Measurements from ENCODE around the gene WNT7B.

WNT7B gene

DNA sequence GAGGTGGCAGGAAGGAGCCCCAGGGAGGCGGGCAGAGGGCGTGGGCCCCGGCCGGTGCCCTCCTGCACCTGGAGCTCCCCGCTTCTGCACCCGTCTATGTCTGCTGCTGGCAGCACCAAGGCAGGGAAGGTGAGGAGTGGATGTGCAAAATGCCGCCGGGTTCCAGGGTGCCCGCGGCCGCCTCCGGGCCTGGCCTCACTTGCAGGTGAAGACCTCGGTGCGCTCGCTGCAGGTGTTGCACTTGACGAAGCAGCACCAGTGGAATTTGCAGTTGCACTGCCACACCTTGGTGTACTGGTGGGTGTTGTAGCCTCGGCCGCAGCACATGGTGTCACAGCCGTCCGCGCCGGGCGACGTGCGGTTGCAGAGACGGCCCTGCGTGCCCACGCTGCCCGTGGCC lies 54.3 kb downstream of the WNT7B start:
- DNase-seq = no peak

GRCh38 chr22:45922256-45922655 lies 54.7 kb downstream of the WNT7B start:
- no peak for DNase-seq

DNA sequence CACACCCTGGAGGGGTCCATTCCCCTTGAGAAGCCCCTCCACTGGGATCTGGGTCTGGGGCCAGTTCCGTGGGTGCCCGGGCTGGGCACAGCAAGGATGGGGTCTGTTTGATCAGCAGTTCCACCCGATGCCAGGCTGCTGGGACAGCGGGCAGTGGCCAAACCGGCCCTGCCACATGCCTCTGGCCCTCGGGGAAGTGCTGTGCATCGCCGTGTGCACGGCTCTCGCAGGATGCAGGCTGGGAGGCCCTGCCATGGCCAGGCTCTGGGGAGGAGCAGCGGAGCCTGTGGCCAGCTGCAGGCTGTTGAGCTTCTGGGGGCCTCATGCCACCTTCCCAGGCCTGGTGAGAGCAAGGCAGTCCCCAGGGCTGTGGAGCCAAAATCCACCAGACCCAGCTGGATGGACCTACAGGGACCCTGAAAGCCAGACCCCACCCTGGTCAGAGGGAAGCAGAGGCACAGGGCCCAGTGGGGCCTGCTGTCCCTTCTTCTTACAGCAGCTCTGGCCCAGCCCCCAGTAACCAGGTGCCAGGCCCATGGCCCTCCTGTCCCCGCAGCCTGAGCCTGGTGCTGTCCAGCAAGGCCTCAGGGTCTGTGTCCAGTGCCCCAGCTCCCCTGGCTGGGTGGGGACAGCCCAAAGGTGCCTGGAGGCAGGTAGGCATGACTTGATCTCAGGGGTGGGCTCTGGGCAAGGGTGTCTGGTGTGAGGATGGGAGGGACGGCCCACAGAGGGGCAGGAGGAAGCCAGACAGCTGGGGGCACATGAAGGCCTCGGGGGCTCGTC lies 57.3 kb downstream of the WNT7B start:
- no peak for DNase-seq

DNA sequence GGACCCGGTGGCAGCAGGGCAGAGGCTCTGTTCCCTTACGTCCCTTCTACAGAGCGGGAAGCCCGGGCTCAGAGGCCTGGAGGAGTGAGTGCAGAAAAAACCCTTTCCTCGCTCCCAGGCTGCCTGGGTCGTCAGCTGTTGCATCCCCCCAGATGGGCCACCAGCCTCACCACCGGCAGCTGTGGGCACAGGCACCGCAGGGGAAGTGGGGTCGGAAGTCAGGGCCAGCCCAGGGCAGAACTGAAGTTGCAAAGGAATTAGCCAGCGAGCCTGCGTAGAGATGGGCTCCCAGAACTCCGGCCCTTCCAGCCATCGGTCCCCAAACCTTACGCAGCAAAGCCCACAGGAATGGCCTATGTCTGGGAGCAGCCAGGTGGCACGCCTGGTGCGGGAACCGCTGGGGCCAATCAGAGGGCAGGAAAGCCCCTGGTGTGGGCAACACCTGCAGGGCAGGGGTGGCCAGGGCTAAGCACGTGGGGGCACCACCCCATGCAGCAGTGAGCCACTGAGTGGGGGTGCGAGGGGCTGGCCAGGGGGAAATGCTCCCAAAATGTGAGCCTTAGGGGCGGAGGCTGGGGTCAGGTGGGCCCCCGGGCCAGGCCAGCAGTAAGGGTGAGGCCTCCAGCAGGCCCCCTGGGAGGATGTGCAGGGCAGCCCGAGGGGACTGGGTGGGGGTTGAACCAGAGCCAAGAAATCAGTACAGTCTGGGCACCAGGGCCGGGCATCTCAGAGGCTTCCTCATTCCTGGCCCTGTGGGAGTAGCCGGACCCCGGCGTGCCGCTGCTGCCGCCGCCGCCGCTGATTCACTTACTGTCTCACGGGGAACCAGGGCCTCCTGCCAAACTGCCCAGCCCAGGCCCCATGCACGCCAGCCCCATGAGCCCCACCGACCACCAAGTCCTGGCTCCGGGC lies 58.2 kb downstream of the WNT7B start:
- DNase-seq = no peak

DNA sequence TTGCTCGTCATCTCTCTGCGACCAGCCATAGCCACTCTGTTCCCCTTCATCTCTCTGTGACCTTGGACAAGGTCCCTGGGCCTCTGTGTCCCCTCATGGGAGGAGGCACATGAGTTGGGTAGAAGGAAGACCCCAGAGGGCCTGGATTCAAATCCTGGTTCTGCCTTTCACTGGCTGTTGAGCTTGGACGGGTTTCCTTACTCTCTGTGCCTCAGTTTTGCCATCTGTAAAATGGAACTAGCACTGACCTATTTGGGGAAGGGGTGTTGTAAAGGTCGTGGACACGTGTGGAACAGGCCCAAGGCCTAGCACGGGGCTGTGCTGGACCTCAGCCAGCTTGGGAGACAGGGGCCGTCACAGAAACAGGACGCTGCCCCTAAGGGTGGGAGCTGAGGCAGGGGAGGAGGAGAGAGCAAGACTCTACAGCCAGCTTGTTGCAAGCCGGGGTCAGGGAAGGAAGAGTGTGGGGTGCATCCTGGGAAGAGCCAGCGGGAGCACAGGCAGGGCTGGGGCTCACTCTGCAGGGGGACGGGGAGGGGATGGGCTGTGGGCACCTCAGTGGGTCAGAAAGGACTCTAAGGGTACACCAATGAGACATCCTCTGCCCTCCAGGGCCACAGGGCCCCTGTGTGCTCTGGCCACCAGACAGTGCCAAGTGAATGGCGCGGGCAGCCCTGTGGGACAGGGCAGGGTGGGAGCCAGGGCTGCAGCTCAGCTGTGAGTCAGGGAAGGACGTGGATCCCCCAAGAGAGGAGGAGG lies 59.1 kb downstream of the WNT7B start:
- no peak for DNase-seq

DNA sequence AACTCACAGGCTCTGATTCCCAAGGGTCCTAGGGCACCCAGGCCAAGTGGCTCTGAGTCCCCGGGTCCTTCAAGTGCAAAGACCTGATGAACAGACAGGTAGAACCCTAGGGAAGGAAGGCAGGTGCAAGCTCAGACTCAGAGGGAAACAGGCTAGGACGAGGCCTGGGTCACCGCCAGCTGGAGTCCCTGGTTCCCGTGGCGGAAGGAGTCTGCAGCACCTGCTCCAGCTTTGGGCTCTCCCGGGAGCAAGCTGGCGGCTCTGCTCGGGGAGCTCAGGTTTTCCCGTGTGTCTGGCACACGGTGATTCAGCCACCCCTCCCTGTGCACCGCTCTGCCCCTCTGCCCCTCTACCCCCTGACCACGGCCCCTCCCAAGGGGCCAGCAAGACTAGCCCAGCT lies 59.8 kb downstream of the WNT7B start:
- DNase-seq = no peak

- no peak for DNase-seq
Observed at GRCh38 chr22:45916515-45916914, 60.4 kb downstream of the WNT7B start.

- DNase-seq = no peak
Observed at GRCh38 chr22:45915841-45916240, 61.1 kb downstream of the WNT7B start.

DNA sequence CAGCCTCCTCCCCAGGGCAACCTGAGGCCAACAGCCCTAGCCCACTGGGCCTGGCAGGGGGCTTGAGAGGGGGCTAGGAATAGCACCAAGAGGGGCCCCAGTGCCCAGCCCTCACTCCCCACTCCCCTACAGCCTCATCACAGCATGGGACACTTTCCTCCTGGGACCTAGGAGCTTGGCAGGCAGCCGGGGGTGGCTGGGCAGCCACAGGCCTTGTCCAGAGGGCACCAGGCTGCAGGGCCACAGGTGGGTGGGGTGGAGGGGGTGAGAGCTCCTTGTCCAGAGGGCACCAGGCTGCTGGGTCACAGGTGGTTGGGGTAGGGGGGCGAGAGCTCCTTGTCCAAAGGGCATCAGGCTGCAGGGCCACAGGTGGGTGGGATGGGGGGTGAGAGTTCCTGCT lies 61.8 kb downstream of the WNT7B start:
- DNase-seq = no peak

- DNase-seq = no peak
Observed at GRCh38 chr22:45914309-45914708, 62.7 kb downstream of the WNT7B start.

GRCh38 chr22:45912910-45913309 lies 64.1 kb downstream of the WNT7B start:
- no peak for DNase-seq

GRCh38 chr22:45911601-45912271 lies 65.2 kb downstream of the WNT7B start:
- DNase-seq = no peak

DNA sequence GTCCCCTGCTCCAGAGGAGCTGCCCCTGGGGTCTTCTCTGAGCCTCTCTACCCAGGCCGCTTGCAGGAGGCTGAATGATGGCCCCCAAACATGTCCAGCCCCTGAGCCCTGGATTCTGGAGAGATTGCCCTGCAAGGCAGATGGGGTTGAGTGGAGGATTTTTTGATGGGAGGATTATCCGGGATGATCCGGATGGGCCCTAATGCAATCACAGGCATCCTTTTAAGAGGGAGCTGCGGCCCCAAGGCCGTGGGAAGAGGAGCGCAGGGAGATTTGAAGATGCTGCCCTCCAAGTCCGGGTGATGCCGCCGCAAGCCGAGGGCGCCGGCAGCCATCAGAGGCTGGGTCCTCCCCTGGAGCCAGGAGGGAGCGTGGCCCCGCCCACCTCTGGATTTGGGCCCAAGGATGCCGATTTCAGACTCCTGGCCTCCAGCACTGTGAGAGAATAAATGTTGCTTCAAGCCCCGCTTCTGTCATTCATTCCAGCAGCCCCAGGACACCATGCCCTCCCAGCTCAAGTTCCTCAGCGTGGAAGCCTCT lies 66.0 kb downstream of the WNT7B start:
- no peak for DNase-seq

DNA sequence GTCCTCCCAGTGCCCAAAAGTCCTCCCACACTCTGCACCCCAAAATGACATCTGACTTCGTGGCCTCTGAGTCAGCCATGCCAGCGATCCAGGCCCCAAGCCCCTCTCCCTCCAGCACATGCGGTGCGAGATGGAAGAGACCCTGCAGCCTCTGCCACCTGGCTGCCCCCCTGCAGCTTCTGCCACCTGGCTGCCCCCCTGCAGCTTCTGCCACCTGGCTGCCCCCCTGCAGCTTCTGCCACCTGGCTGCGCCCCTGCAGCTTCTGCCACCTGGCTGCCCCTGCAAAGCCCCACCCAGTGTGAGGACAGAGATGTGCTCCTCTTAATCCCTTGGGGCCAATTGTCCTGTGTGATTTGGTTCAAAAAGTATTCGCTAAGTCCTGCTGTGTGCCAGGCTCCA lies 68.0 kb downstream of the WNT7B start:
- no peak for DNase-seq

GRCh38 chr22:45907996-45908395 lies 69.0 kb downstream of the WNT7B start:
- no peak for DNase-seq

DNA sequence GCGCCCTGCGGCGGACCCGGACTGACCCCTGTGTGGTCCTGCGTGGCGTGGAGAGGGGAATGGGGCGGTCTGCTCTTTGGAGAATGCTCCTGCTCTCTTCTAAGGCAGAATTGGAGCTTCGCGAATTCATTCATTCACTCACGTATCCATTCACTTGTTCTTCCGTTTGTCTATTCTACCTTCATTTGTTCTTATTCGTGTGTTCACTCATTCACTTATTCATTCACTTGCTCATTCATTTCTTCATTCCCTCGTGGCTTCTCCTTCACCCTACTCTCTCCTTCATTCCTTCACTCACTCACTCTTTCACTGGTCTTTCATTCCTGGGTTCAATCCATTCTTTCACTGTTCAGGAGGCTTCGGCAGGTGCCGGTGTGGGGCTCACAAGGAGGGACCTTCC lies 69.6 kb downstream of the WNT7B start:
- no peak for DNase-seq

- no peak for DNase-seq
Observed at GRCh38 chr22:45906946-45907345, 70.0 kb downstream of the WNT7B start.

DNA sequence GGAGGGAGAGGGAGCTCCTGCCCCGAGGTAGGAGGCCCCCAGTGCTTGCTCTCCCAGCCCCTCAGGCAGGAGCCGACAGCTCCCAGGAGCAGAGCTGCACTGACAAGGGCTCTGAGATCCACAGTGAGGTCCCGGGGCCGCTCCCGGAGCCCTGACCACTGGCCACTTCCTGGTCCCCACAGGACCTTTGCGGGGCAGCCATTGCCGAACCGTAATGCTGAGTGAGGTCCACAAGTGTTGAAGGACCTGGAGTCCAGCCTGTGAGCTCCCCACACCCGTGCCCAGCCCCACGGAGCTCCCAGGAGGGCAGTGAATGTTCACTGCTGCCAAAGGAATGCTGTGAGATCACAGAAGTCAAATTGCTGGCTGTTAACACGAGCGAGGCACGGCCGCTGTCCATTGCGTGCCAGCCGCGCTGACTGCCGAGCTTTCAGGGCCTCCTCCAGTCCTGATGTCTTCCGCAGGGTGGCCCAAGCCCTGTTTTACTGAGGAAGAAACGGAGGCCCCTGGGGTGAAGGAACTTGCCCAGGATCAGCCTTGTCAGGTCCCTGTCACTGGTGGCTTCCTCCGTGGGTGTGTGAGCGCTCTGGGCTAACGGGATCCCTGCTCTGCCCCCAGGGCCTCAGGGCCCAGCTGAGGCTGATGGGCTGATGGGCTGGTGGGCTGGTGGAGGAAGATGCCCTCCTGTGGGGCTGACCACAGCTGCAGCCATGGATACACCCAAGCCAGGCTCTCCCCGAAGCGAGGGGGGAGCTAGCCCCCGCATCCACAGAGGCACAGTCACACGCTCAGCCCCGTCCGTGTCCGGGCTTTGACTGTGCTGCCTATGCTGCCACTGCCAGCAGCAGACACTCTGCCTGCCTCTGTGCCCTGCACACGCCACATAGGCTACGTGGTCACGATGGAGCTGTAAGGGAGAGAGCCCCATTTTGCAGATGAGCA lies 70.8 kb downstream of the WNT7B start:
- no peak for DNase-seq

DNA sequence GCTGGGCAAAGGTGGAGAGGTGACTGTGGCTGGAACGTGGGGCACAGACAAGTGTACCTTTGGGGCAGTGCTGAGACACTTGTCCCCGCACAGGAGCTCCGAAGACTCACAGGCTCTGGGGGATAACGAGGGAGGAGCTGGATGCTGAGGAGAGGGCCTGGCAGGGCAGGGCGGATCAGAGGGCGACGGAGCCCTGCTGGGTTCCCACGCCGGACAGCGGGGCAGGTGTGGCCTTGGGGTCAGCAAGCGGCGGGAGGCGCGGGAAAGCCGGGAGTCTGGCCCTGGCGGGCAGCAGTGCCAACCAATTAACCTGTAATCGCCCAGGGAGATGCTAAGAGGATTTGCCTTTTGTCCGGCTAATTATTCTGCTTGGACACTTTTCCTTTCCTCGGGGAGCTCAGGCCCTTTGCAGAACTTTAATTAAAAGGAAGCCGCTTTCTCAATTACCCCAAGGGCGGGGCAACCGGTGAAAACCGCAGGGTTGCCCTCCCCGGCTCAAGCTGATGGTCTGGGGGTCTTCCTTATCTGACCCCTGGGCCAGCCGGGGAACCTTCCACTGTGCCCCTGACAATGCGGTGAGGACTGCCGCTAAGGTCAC lies 71.5 kb downstream of the WNT7B start:
- DNase-seq = no peak

DNA sequence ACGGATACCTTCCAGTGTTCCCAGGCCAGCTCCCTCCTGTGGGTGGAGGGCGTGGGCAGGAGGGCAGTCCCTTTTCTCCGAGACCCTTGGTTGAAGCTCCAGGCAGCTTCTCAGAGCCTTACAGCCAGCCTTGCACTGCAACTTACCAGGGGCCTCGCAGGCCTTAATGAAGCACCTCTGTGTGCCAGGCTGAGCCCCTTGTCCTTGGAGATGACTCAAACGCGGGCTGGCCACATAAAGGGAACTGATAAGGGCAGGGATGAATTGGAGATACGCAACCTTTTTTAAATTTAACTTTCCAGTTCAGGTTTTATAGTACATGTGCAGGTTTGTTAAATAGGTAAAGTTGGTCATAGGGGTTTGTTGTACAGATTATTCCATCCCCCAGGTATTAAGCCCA lies 72.7 kb downstream of the WNT7B start:
- DNase-seq = no peak

All from stimulated activated CD4-positive, alpha-beta T cell treated with anti-CD3 and anti-CD28 coated beads, Interleukin-2, amount 100 ng/mL, for 24 hours (primary cell).